ENCODE data around the gene LATS2. TPM values are rescaled to one million over a fixed set of nuclear protein-coding genes. Genes with fewer than 3 reads are reported as not detected.

LATS2 gene
- total RNA-seq, 2 donors from 2014 or later: 40.1 to 59.2 TPM

- ATAC-seq (ENCODE audit: insufficient number of reproducible peaks, low FRiP score, low read depth) (no peak), DNase-seq (ENCODE audit: low spot score) (no peak)
- H3K27me3 ChIP-seq (replicated peaks; ENCODE audit: insufficient read depth): no peaks in the 10 kb centered on the region
- H3K4me3 ChIP-seq: no peak overlapping the region
- H3K36me3 ChIP-seq: no peaks in the 10 kb centered on the region
- no peak for TF ChIP-seq CTCF (IDR thresholded peaks at IDR 0.05)
- no peak overlapping the region for H3K27ac ChIP-seq
- no peaks in the 10 kb centered on the region for H3K9me3 ChIP-seq
- peaks cover 28 to 58% of the 10 kb centered on the region in 2 donors for H3K4me1 ChIP-seq (ENCODE audit: control insufficient read depth in 1 of 2, low read depth in 2 of 2)
Measured at GRCh38 chr13:21048901-21049698, 12.3 kb downstream of the LATS2 start.

GRCh38 chr13:21047591-21048282 is 13.6 kb downstream of the LATS2 start:
- H3K36me3 ChIP-seq: no peaks in the 10 kb centered on the region
- no peak overlapping the region for H3K4me3 ChIP-seq
- TF ChIP-seq CTCF (IDR thresholded peaks at IDR 0.05): no peak
- peak overlapping the region in 1 of 2 donors; percentile 53 for H3K27ac ChIP-seq
- ATAC-seq (ENCODE audit: insufficient number of reproducible peaks, low FRiP score, low read depth): no peak
- no peaks in the 10 kb centered on the region for H3K9me3 ChIP-seq
- DNase-seq (ENCODE audit: low spot score): no peak
- peaks cover 31 to 67% of the 10 kb centered on the region in 2 donors for H3K4me1 ChIP-seq (ENCODE audit: control insufficient read depth in 1 of 2, low read depth in 2 of 2)
- no peaks in the 10 kb centered on the region for H3K27me3 ChIP-seq (replicated peaks; ENCODE audit: insufficient read depth)

GRCh38 chr13:21047087-21047486 is 14.3 kb downstream of the LATS2 start:
- TF ChIP-seq CTCF (IDR thresholded peaks at IDR 0.05): no peak
- ATAC-seq (ENCODE audit: insufficient number of reproducible peaks, low FRiP score, low read depth) (no peak), DNase-seq (ENCODE audit: low spot score) (no peak)
- H3K9me3 ChIP-seq: no peaks in the 10 kb centered on the region
- H3K27me3 ChIP-seq (replicated peaks; ENCODE audit: insufficient read depth): no peaks in the 10 kb centered on the region
- no peaks in the 10 kb centered on the region for H3K36me3 ChIP-seq
- peaks cover 31 to 67% of the 10 kb centered on the region in 2 donors for H3K4me1 ChIP-seq (ENCODE audit: control insufficient read depth in 1 of 2, low read depth in 2 of 2)
- H3K4me3 ChIP-seq: no peak overlapping the region
- peak overlapping the region in 1 of 2 donors; percentile 53 for H3K27ac ChIP-seq

- peak overlapping the region in 1 of 2 donors; percentile 53 for H3K27ac ChIP-seq
Measured at GRCh38 chr13:21046203-21046602, 15.2 kb downstream of the LATS2 start.

More at GRCh38 chr13:21046203-21046602, 15.2 kb downstream of the LATS2 start:
- Histone ChIP-seq H3K4me3 (peak overlapping the region; percentile 10), H3K27me3 (replicated peaks; ENCODE audit: insufficient read depth) (no peaks in the 10 kb centered on the region), H3K4me1 (ENCODE audit: control insufficient read depth in 1 of 2, low read depth in 2 of 2) (peaks cover 31 to 74% of the 10 kb centered on the region in 2 donors), H3K36me3 (no peaks in the 10 kb centered on the region), H3K9me3 (no peaks in the 10 kb centered on the region)
- no peak for TF ChIP-seq CTCF (IDR thresholded peaks at IDR 0.05)
- ATAC-seq (ENCODE audit: insufficient number of reproducible peaks, low FRiP score, low read depth) (no peak), DNase-seq (ENCODE audit: low spot score) (no peak)
